IPS-NIHi11 (cell line): Measurements from ENCODE around the gene PRDM2.

Source experiments
- DNase-seq: peaks from one replicate; pipeline ENCODE4 v3.0.0; 2012; ENCODE audit warnings: mixed read lengths, low spot score

The PRDM2 gene

GRCh38 chr1:13817906-13818305 is 117.9 kb downstream of the PRDM2 start:
- no peak for DNase-seq

GRCh38 chr1:13818926-13819325 is 118.9 kb downstream of the PRDM2 start:
- no peak for DNase-seq

GRCh38 chr1:13819642-13820041 is 119.7 kb downstream of the PRDM2 start:
- no peak for DNase-seq

GRCh38 chr1:13820055-13820454 is 120.1 kb downstream of the PRDM2 start:
- DNase-seq, result no peak

GRCh38 chr1:13820456-13820855 is 120.5 kb downstream of the PRDM2 start:
- no peak for DNase-seq

GRCh38 chr1:13823126-13823880 is 123.3 kb downstream of the PRDM2 start:
- DNase-seq, result no peak

GRCh38 chr1:13823936-13824335 is 123.9 kb downstream of the PRDM2 start:
- DNase-seq, result no peak

GRCh38 chr1:13824626-13825025 is 124.6 kb downstream of the PRDM2 start:
- no peak for DNase-seq

- DNase-seq, result no peak
Observed at GRCh38 chr1:13825033-13825432, 125.0 kb downstream of the PRDM2 start.

- no peak for DNase-seq
Observed at GRCh38 chr1:13826009-13826408, 126.0 kb downstream of the PRDM2 start.

GRCh38 chr1:13826591-13826990 is 126.6 kb downstream of the PRDM2 start:
- no peak for DNase-seq

GRCh38 chr1:13828454-13829151 is 128.6 kb downstream of the PRDM2 start:
- DNase-seq, result peak; percentile 91

- DNase-seq, result no peak
Observed at GRCh38 chr1:13829152-13829769, 129.3 kb downstream of the PRDM2 start.

GRCh38 chr1:13830170-13830569 is 130.2 kb downstream of the PRDM2 start:
- DNase-seq, result no peak

GRCh38 chr1:13830616-13831280 is 130.8 kb downstream of the PRDM2 start:
- no peak for DNase-seq

- DNase-seq, result no peak
Observed at GRCh38 chr1:13832100-13832499, 132.1 kb downstream of the PRDM2 start.

- DNase-seq, result no peak
Observed at GRCh38 chr1:13832536-13832935, 132.5 kb downstream of the PRDM2 start.

- no peak for DNase-seq
Observed at GRCh38 chr1:13836136-13836535, 136.1 kb downstream of the PRDM2 start.

- no peak for DNase-seq
Observed at GRCh38 chr1:13836631-13837030, 136.6 kb downstream of the PRDM2 start.

- no peak for DNase-seq
Observed at GRCh38 chr1:13838236-13838635, 138.2 kb downstream of the PRDM2 start.

GRCh38 chr1:13842497-13842896 is 142.5 kb downstream of the PRDM2 start:
- DNase-seq, result no peak

- DNase-seq, result no peak
Observed at GRCh38 chr1:13851726-13852125, 151.7 kb downstream of the PRDM2 start.

- no peak for DNase-seq
Observed at GRCh38 chr1:13855554-13855953, 155.6 kb downstream of the PRDM2 start.
